ENCODE data around the gene FOSB. TPM values are rescaled to one million over a fixed set of nuclear protein-coding genes. Genes with fewer than 3 reads are reported as not detected.

Gene FOSB
- total RNA-seq, 1 donor from 2014 or later: 13.3 TPM

- Mint-ChIP-seq H3K27me3 (ENCODE audit: low read depth, unreplicated experiment) (no peaks in the 10 kb centered on the region), H3K36me3 (ENCODE audit: low read depth, unreplicated experiment) (no peaks in the 10 kb centered on the region), H3K4me1 (ENCODE audit: low read depth, unreplicated experiment) (peaks cover 12% of the 10 kb centered on the region), H3K9me3 (ENCODE audit: unreplicated experiment) (no peaks in the 10 kb centered on the region), H3K4me3 (ENCODE audit: unreplicated experiment) (no peak overlapping the region), H3K27ac (ENCODE audit: unreplicated experiment) (no peak overlapping the region)
- DNase-seq (ENCODE audit: low read depth) (no peak), FAIRE-seq (no peak)
- no peaks in the 10 kb centered on the region for H3K79me2 ChIP-seq (ENCODE audit: insufficient read depth, low read length)
- H3K9me3 ChIP-seq (ENCODE audit: insufficient read depth, low read depth, low read length): no peaks in the 10 kb centered on the region
- H3K27ac ChIP-seq (ENCODE audit: low read depth, low read length): no peak overlapping the region
- H3K36me3 ChIP-seq (ENCODE audit: insufficient read depth, low read length): no peaks in the 10 kb centered on the region
- H4K20me1 ChIP-seq (ENCODE audit: insufficient read depth, low read length): no peaks in the 10 kb centered on the region
- H3K4me3 ChIP-seq (ENCODE audit: insufficient read depth, low read depth, low read length): no peak overlapping the region
- TF ChIP-seq, protein P1, sequence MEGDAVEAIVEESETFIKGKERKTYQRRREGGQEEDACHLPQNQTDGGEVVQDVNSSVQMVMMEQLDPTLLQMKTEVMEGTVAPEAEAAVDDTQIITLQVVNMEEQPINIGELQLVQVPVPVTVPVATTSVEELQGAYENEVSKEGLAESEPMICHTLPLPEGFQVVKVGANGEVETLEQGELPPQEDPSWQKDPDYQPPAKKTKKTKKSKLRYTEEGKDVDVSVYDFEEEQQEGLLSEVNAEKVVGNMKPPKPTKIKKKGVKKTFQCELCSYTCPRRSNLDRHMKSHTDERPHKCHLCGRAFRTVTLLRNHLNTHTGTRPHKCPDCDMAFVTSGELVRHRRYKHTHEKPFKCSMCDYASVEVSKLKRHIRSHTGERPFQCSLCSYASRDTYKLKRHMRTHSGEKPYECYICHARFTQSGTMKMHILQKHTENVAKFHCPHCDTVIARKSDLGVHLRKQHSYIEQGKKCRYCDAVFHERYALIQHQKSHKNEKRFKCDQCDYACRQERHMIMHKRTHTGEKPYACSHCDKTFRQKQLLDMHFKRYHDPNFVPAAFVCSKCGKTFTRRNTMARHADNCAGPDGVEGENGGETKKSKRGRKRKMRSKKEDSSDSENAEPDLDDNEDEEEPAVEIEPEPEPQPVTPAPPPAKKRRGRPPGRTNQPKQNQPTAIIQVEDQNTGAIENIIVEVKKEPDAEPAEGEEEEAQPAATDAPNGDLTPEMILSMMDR (IDR thresholded peaks at IDR 0.05; ENCODE audit: insufficient read depth, low read depth, low read length): no peak
- no peak for TF ChIP-seq EZH2 (IDR thresholded peaks at IDR 0.05; ENCODE audit: insufficient read depth, low read length)
- H3K4me2 ChIP-seq (ENCODE audit: low read length): no peak overlapping the region
- H3K9ac ChIP-seq (ENCODE audit: low read length): no peak overlapping the region
- H2AFZ ChIP-seq (ENCODE audit: low read depth, low read length): no peak overlapping the region
- H3K27me3 ChIP-seq (ENCODE audit: insufficient read depth, low read length): no peaks in the 10 kb centered on the region
- H3K4me1 ChIP-seq (ENCODE audit: insufficient read depth, low read length): peaks cover 43% of the 10 kb centered on the region
These were observed 20.9 kb upstream of the FOSB start for GRCh38 chr19:45446944-45447343.

DNA sequence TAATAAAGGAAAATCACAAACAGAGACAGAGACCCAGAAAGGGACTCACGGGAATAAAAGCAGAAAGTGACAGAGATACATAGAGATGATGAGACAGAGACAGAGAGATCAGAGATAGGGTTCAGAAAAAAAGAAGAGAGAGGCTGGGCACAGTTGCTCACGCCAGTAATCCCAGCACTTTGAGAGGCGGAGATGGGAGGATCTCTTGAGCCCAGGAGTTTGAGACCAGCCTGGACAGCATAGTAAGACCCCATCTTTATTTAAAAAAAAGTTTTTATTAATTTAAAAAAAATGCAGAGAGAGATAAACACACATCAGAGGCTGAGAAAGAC lies 19.4 kb upstream of the FOSB start:
- TF ChIP-seq EZH2 (IDR thresholded peaks at IDR 0.05; ENCODE audit: insufficient read depth, low read length): no peak
- TF ChIP-seq, protein P1 (IDR thresholded peaks at IDR 0.05; ENCODE audit: insufficient read depth, low read depth, low read length): no peak
- Histone ChIP-seq H3K27ac (ENCODE audit: low read depth, low read length) (no peak overlapping the region), H3K4me1 (ENCODE audit: insufficient read depth, low read length) (peaks cover 36% of the 10 kb centered on the region), H3K79me2 (ENCODE audit: insufficient read depth, low read length) (no peaks in the 10 kb centered on the region), H4K20me1 (ENCODE audit: insufficient read depth, low read length) (no peaks in the 10 kb centered on the region), H3K27me3 (ENCODE audit: insufficient read depth, low read length) (no peaks in the 10 kb centered on the region), H3K9ac (ENCODE audit: low read length) (no peak overlapping the region), H3K9me3 (ENCODE audit: insufficient read depth, low read depth, low read length) (no peaks in the 10 kb centered on the region), H3K4me3 (ENCODE audit: insufficient read depth, low read depth, low read length) (no peak overlapping the region), H3K4me2 (ENCODE audit: low read length) (no peak overlapping the region), H3K36me3 (ENCODE audit: insufficient read depth, low read length) (no peaks in the 10 kb centered on the region), H2AFZ (ENCODE audit: low read depth, low read length) (no peak overlapping the region)
- Mint-ChIP-seq H3K4me1 (ENCODE audit: low read depth, unreplicated experiment) (peaks cover 9% of the 10 kb centered on the region), H3K4me3 (ENCODE audit: unreplicated experiment) (no peak overlapping the region), H3K27ac (ENCODE audit: unreplicated experiment) (no peak overlapping the region), H3K36me3 (ENCODE audit: low read depth, unreplicated experiment) (no peaks in the 10 kb centered on the region), H3K9me3 (ENCODE audit: unreplicated experiment) (no peaks in the 10 kb centered on the region), H3K27me3 (ENCODE audit: low read depth, unreplicated experiment) (no peaks in the 10 kb centered on the region)
- DNase-seq (ENCODE audit: low read depth) (no peak), FAIRE-seq (no peak)

- no peak for DNase-seq (ENCODE audit: low read depth)
- no peaks in the 10 kb centered on the region for H3K27me3 Mint-ChIP-seq (ENCODE audit: low read depth, unreplicated experiment)
These were observed 18.9 kb upstream of the FOSB start for GRCh38 chr19:45448887-45449299.

More at GRCh38 chr19:45448887-45449299, 18.9 kb upstream of the FOSB start:
- H2AFZ ChIP-seq (ENCODE audit: low read depth, low read length): no peak overlapping the region
- peaks cover 31% of the 10 kb centered on the region for H3K4me1 ChIP-seq (ENCODE audit: insufficient read depth, low read length)
- Mint-ChIP-seq H3K4me3 (ENCODE audit: unreplicated experiment) (no peak overlapping the region), H3K9me3 (ENCODE audit: unreplicated experiment) (no peaks in the 10 kb centered on the region), H3K36me3 (ENCODE audit: low read depth, unreplicated experiment) (no peaks in the 10 kb centered on the region), H3K4me1 (ENCODE audit: low read depth, unreplicated experiment) (peaks cover 7% of the 10 kb centered on the region), H3K27ac (ENCODE audit: unreplicated experiment) (peak overlapping the region; percentile 99)
- no peak overlapping the region for H3K4me3 ChIP-seq (ENCODE audit: insufficient read depth, low read depth, low read length)
- H3K36me3 ChIP-seq (ENCODE audit: insufficient read depth, low read length): no peaks in the 10 kb centered on the region
- TF ChIP-seq, protein P1 (IDR thresholded peaks at IDR 0.05; ENCODE audit: insufficient read depth, low read depth, low read length): no peak
- no peak for TF ChIP-seq EZH2 (IDR thresholded peaks at IDR 0.05; ENCODE audit: insufficient read depth, low read length)
- no peaks in the 10 kb centered on the region for H3K9me3 ChIP-seq (ENCODE audit: insufficient read depth, low read depth, low read length)
- H3K27me3 ChIP-seq (ENCODE audit: insufficient read depth, low read length): no peaks in the 10 kb centered on the region
- H3K79me2 ChIP-seq (ENCODE audit: insufficient read depth, low read length): no peaks in the 10 kb centered on the region
- H4K20me1 ChIP-seq (ENCODE audit: insufficient read depth, low read length): no peaks in the 10 kb centered on the region
- no peak for FAIRE-seq
- peak overlapping the region; percentile 2 for H3K4me2 ChIP-seq (ENCODE audit: low read length)
- peak overlapping the region; percentile 14 for H3K27ac ChIP-seq (ENCODE audit: low read depth, low read length)
- no peak overlapping the region for H3K9ac ChIP-seq (ENCODE audit: low read length)
